NCI-H526 (cell line): ENCODE measurements around the gene NR2F1-AS1.
"Not testable (repeated sequence)": the region's sequence is repeated elsewhere in the genome, so short reads cannot be mapped to it uniquely, and the experiment has no call there.

Source experiments
- DNase-seq, 2 experiments: peaks; one replicate each; lab custom pipeline; 2025; lab: John Stamatoyannopoulos, UW

The NR2F1-AS1 gene

GRCh38 chr5:93519740-93520139 lies 61.3 kb downstream of the NR2F1-AS1 start:
- no peak for DNase-seq

GRCh38 chr5:93517828-93518227 lies 63.2 kb downstream of the NR2F1-AS1 start:
- DNase-seq: no peak

GRCh38 chr5:93513298-93513697 lies 67.7 kb downstream of the NR2F1-AS1 start:
- DNase-seq: no peak

- DNase-seq: no peak
These were observed 68.2 kb downstream of the NR2F1-AS1 start for GRCh38 chr5:93512799-93513198.

GRCh38 chr5:93511445-93511844 lies 69.6 kb downstream of the NR2F1-AS1 start:
- no peak for DNase-seq

GRCh38 chr5:93510626-93511380 lies 70.2 kb downstream of the NR2F1-AS1 start:
- no peak for DNase-seq

- not testable (repeated sequence) for DNase-seq
These were observed 75.5 kb downstream of the NR2F1-AS1 start for GRCh38 chr5:93505553-93505952.

GRCh38 chr5:93503598-93504067 lies 77.4 kb downstream of the NR2F1-AS1 start:
- DNase-seq: no peak

GRCh38 chr5:93497096-93497495 lies 83.9 kb downstream of the NR2F1-AS1 start:
- DNase-seq: no peak

- DNase-seq: no peak
These were observed 101.0 kb downstream of the NR2F1-AS1 start for GRCh38 chr5:93479982-93480509.

- DNase-seq: no peak
These were observed 103.2 kb downstream of the NR2F1-AS1 start for GRCh38 chr5:93477816-93478215.

- no peak for DNase-seq
These were observed 104.7 kb downstream of the NR2F1-AS1 start for GRCh38 chr5:93476251-93476742.

GRCh38 chr5:93462916-93463315 lies 118.1 kb downstream of the NR2F1-AS1 start:
- DNase-seq: no peak

GRCh38 chr5:93461756-93462155 lies 119.3 kb downstream of the NR2F1-AS1 start:
- no peak for DNase-seq

- DNase-seq: no peak
These were observed 120.7 kb downstream of the NR2F1-AS1 start for GRCh38 chr5:93460286-93460685.

- DNase-seq: not testable (repeated sequence)
These were observed 124.2 kb downstream of the NR2F1-AS1 start for GRCh38 chr5:93456796-93457195.

GRCh38 chr5:93454896-93455295 lies 126.1 kb downstream of the NR2F1-AS1 start:
- DNase-seq: no peak

GRCh38 chr5:93452255-93452654 lies 128.8 kb downstream of the NR2F1-AS1 start:
- no peak for DNase-seq

GRCh38 chr5:93438124-93438523 lies 142.9 kb downstream of the NR2F1-AS1 start:
- no peak for DNase-seq

GRCh38 chr5:93436083-93436482 lies 144.9 kb downstream of the NR2F1-AS1 start:
- DNase-seq: no peak

GRCh38 chr5:93433422-93433821 lies 147.6 kb downstream of the NR2F1-AS1 start:
- no peak for DNase-seq

GRCh38 chr5:93431250-93431649 lies 149.8 kb downstream of the NR2F1-AS1 start:
- no peak for DNase-seq

- DNase-seq: no peak
These were observed 150.3 kb downstream of the NR2F1-AS1 start for GRCh38 chr5:93430673-93431199.
